Right cardiac atrium (tissue), 5 donors: ENCODE results near the gene HRK. TPM values are rescaled to one million over a fixed set of nuclear protein-coding genes. Genes with fewer than 3 reads are reported as not detected.
A peak's percentile ranks its signal among the peaks of the same experiment; 100 is the strongest.

Experiments
- ATAC-seq, 2 donors: fragments of 200-7000 bp; cut with Tn5 transposase; one replicate each; pipeline versions ENCODE4 v1.8.0 to v1.9.1; 2020; ENCODE audit warnings: moderate library complexity in 2 of 2, mild to moderate bottlenecking in 1 of 2
- DNase-seq, 3 donors: peaks; one replicate each; pipeline ENCODE4 v3.0.0-alpha.2; 2020
- H3K27ac ChIP-seq: one replicate; pipeline ENCODE4 v1.5.1; 2013; ENCODE audit warnings: mild to moderate bottlenecking, low read length, control low read depth, moderate library complexity
- H3K27me3 ChIP-seq: one replicate; pipeline ENCODE4 v1.6.1; 2013; ENCODE audit not compliant: control insufficient read depth, insufficient read depth
- H3K4me1 ChIP-seq: one replicate; pipeline ENCODE4 v1.6.1; 2013; ENCODE audit warnings: low read length; ENCODE audit not compliant: control insufficient read depth, insufficient read depth
- H3K4me3 ChIP-seq: one replicate; pipeline ENCODE4 v1.5.1; 2013; ENCODE audit warnings: low read length, control low read depth
- H3K9me3 ChIP-seq: one replicate; pipeline ENCODE4 v1.6.1; 2013; ENCODE audit warnings: low read length; ENCODE audit not compliant: control insufficient read depth
- WGBS: extraction: QIAGEN DNeasy Blood & Tissue Kit; methylation state at CpG from one replicate; pipeline ENCODE4 v1.1.7; 2013; 5-methylcytosine and 5-hydroxymethylcytosine counted together
- intact Hi-C, 4 donors: fragments of 100-400 bp; cut with DNase I; formaldehyde crosslinking; loops; one replicate each; pipeline versions ENCODE4 v1.11.0 to v1.14.0; 2022 to 2023
- polyA plus RNA-seq: library from polyadenylated mRNA; stranded (reverse); fragments of 200-250 nt; gene quantifications from one replicate; pipeline ENCODE4 v1.2.3, GENCODE V29; 2013
- total RNA-seq, 4 donors: library from RNA; stranded (reverse); fragmentation: NEBNext Ultra II Directional; extraction: Animal tissue kit (Norgen Biotek cat#: 25700); gene quantifications; one replicate each; pipeline ENCODE4 v1.2.1, GENCODE V29; 2021
- donor health status: healthy with polysubstance abuse.
- donor health status: DM: no; HTN: yes; CAD: no.
- donor health status: DM: no; HTN: no; CAD: no.
- donor health status: DM: no; HTN: yes; CAD: no; lungs with severe emphysema.
- donor health status: DM: yes; HTN: yes; CAD: no.

Gene HRK
- total and polyA plus RNA-seq, 5 donors = not detected

DNA sequence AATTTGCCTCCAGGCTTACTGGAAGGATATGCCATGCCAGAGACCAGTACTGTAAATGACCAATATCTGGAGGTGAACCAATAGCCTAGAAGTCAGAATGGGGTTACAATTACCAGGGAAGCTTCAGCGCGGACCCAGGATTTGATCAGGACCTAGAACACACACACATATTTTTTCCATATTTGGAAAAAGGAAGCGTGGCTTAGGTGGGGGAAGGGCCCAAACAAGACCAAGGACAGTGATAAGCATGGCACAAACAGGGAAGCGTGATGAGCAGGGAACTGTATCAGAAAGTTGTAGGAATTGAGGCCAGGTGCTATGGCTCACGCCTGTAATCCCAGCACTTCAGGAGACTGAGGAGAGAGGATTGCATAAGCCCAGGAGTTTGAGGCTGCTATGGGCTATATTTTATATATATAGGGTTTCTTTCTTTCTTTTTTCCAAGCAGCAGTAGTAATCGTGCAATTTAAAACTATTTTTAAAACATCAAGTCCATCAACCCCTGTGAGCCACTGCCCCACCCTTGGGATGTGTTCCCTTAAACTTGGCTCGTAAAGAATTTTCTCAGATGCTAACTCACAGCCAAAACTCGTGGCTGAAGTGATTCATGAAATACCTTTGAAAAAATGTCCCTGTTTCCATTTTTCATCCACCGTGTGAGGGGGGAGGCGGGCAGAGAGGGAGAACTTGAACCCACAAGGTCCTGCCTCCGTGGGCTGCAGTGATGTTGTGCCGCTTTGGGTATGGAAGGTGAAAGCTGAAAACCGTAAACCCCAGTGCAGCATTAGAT, 16.7 kb downstream of the HRK start:
- ATAC-seq = no peak
- DNase-seq = no peak
- Histone ChIP-seq H3K27ac (no peak overlapping the region), H3K27me3 (no peaks in the 10 kb centered on the region), H3K4me1 (peaks cover 3% of the 10 kb centered on the region), H3K9me3 (no peaks in the 10 kb centered on the region), H3K4me3 (no peak overlapping the region)
- 53% methylated on average over 13 of the region's 13 CpGs for WGBS
- intact Hi-C loops = no loop called here

GRCh38 chr12:116863275-116863767, 17.9 kb downstream of the HRK start:
- DNase-seq (no peak), ATAC-seq (peak in 1 of 2 donors; percentile 35)
- H3K27me3 ChIP-seq = no peaks in the 10 kb centered on the region
- H3K4me3 ChIP-seq = no peak overlapping the region
- intact Hi-C loops = no loop called here
- no peak overlapping the region for H3K27ac ChIP-seq
- 53% methylated on average over 6 of the region's 6 CpGs for WGBS
- H3K9me3 ChIP-seq = no peaks in the 10 kb centered on the region
- H3K4me1 ChIP-seq = peaks cover 3% of the 10 kb centered on the region

DNA sequence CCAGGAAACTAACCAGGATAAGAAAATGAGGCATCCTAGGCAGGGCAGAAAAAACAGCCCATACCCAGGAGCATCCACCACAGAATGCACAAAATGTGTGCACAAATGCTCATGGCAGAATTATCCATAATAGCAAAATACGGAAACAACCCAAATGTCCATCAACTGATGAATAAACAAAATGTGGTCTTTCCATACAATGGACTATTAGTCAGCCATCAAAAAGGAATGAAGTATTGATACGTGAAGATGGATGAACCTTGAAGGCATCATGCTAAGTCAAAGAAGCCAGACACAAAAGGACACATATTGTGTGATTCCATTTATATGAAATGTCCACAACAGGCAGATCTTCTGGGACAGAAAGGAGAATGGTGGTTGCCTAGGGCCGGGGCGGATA, 19.1 kb downstream of the HRK start:
- Histone ChIP-seq H3K9me3 (no peaks in the 10 kb centered on the region), H3K4me1 (peaks cover 3% of the 10 kb centered on the region), H3K4me3 (no peak overlapping the region), H3K27ac (no peak overlapping the region), H3K27me3 (no peaks in the 10 kb centered on the region)
- ATAC-seq (no peak), DNase-seq (no peak)
- intact Hi-C loops = no loop called here
- 96% methylated on average over 4 of the region's 4 CpGs for WGBS

DNA sequence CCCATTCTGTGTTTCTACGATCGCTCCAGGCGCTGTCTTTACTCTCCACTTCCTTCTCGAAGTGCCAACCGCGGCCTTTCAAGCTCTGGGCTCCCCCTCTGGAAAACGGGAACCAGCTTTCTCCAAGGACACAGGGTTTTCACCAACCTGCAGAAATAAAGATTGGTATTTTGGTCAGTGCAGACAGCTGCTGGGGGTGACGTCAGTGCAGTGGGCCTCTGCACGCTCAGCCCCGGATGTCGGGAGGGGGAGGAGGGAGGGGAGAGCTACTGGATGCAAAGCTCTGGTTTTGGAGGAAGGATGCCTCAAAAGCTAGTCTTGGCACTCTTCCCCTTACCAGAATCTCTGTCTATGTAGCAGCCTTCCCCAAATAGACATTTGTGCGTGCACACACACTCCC, 19.9 kb downstream of the HRK start:
- no peaks in the 10 kb centered on the region for H3K9me3 ChIP-seq
- H3K27me3 ChIP-seq = no peaks in the 10 kb centered on the region
- 27% methylated on average over 12 of the region's 12 CpGs for WGBS
- DNase-seq (peak; percentile 34 to 72 (median 61)), ATAC-seq (peak; percentile 64 to 75)
- H3K4me1 ChIP-seq = peaks cover 3% of the 10 kb centered on the region
- intact Hi-C loops = no loop called here
- H3K4me3 ChIP-seq = no peak overlapping the region
- H3K27ac ChIP-seq = no peak overlapping the region

DNA sequence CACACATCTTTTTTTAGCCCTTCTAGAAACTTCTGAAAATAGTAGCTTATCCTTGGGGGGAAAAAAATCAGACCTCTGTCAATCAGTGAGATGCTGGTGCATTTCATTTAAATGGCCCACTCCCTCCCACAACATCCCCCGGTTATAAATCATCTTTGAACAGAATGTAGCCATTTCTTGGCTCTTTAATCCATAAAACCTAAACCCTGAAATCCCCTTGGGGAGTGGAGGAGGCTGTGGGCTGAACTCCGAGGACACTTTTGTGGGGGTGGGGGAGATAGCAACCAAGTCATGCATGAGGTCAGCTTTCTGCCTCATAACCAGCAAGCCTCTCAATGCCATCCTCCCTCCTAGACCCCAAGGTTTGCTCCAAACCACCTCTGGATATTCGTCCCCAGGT, 21.0 kb downstream of the HRK start:
- no peak overlapping the region for H3K4me3 ChIP-seq
- no peaks in the 10 kb centered on the region for H3K9me3 ChIP-seq
- ATAC-seq (no peak), DNase-seq (no peak)
- WGBS = 51% methylated on average over 3 of the region's 3 CpGs
- intact Hi-C loops = no loop called here
- no peaks in the 10 kb centered on the region for H3K27me3 ChIP-seq
- no peak overlapping the region for H3K27ac ChIP-seq
- peaks cover 3% of the 10 kb centered on the region for H3K4me1 ChIP-seq

- ATAC-seq (no peak), DNase-seq (no peak)
- H3K27me3 ChIP-seq = no peaks in the 10 kb centered on the region
- no peaks in the 10 kb centered on the region for H3K9me3 ChIP-seq
- intact Hi-C loops = no loop called here
- peaks cover 3% of the 10 kb centered on the region for H3K4me1 ChIP-seq
- 45% methylated on average over 5 of the region's 5 CpGs for WGBS
- H3K27ac ChIP-seq = no peak overlapping the region
- H3K4me3 ChIP-seq = no peak overlapping the region
These were observed 22.2 kb downstream of the HRK start for GRCh38 chr12:116859079-116859478.

DNA sequence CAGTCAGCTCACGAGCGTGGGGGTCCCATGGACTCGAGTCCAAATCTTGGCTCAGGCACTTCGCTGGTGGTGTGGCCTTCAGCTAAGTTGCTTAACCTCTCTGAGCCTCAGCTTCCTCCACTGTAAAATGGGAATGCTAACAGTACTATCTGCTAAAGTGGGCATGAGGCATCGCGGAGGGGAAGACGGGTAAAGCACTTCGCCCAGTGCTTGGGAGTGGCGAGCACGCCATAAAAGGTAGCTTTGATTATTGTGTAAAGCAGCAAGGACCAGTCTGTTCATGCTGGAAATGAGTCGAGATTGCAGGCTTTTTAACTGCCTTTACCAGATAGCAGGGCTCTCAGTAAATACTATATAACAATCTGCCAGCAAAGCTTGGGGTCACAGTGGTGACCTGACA, 24.5 kb downstream of the HRK start:
- H3K4me3 ChIP-seq = no peak overlapping the region
- peaks cover 3% of the 10 kb centered on the region for H3K4me1 ChIP-seq
- H3K9me3 ChIP-seq = no peaks in the 10 kb centered on the region
- ATAC-seq = peak in 1 of 2 donors; percentile 17
- no peak for DNase-seq
- no peak overlapping the region for H3K27ac ChIP-seq
- intact Hi-C loops = no loop called here
- no peaks in the 10 kb centered on the region for H3K27me3 ChIP-seq
- WGBS = 88% methylated on average over 11 of the region's 11 CpGs

- Histone ChIP-seq H3K4me1 (peaks cover 3% of the 10 kb centered on the region), H3K9me3 (no peaks in the 10 kb centered on the region), H3K27me3 (no peaks in the 10 kb centered on the region), H3K4me3 (no peak overlapping the region), H3K27ac (no peak overlapping the region)
- DNase-seq (no peak), ATAC-seq (no peak)
- intact Hi-C loops = no loop called here
- WGBS = 85% methylated on average over 16 of the region's 16 CpGs
These were observed 25.3 kb downstream of the HRK start for GRCh38 chr12:116855744-116856470.

DNA sequence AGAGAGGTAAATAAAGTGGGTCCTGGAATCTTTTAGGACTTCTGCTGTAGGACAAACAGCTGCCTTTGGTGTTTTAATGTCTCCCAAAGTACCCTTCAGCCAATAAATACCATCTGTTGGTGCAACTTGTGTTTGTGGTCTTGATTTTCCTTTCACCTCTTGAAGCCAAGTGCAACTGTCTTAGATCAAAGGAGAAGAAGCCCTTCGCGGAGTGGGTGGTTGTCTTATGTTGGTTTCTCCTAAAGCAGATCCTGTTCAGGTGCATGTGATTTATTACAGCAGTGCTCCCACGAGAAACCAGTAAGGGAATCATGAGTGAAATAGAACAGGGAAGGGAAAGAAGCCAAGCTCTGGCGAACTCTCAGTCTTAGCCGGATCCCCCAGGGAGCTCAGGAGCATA, 27.7 kb downstream of the HRK start:
- Histone ChIP-seq H3K4me3 (no peak overlapping the region), H3K27me3 (no peaks in the 10 kb centered on the region), H3K9me3 (no peaks in the 10 kb centered on the region), H3K27ac (no peak overlapping the region), H3K4me1 (no peaks in the 10 kb centered on the region)
- ATAC-seq (no peak), DNase-seq (no peak)
- WGBS = 75% methylated on average over 5 of the region's 5 CpGs
- intact Hi-C loops = no loop called here

- no peak for ATAC-seq
- Histone ChIP-seq H3K9me3 (no peaks in the 10 kb centered on the region), H3K4me3 (no peak overlapping the region), H3K27ac (no peak overlapping the region), H3K27me3 (no peaks in the 10 kb centered on the region), H3K4me1 (no peaks in the 10 kb centered on the region)
- intact Hi-C loops = no loop called here
- WGBS = 89% methylated on average over 6 of the region's 6 CpGs
- DNase-seq = no peak
These were observed 28.9 kb downstream of the HRK start for GRCh38 chr12:116852303-116852702.

GRCh38 chr12:116849216-116849615, 32.0 kb downstream of the HRK start:
- H3K4me1 ChIP-seq = no peaks in the 10 kb centered on the region
- DNase-seq (no peak), ATAC-seq (no peak)
- no peaks in the 10 kb centered on the region for H3K27me3 ChIP-seq
- H3K27ac ChIP-seq = no peak overlapping the region
- no peaks in the 10 kb centered on the region for H3K9me3 ChIP-seq
- no peak overlapping the region for H3K4me3 ChIP-seq
- whole genome bisulfite sequencing = 91% methylated on average over 23 of the region's 23 CpGs
- intact Hi-C loops = no loop called here
